HCT116 (cell line): ENCODE results near the gene STIMATE. TPM values are rescaled to one million over a fixed set of nuclear protein-coding genes. Genes with fewer than 3 reads are reported as not detected.

Source experiments
- ATAC-seq: fragments of 200-7000 bp; cut with Tn5 transposase; 2 replicates; pipeline ENCODE4 v1.9.1; 2020; ENCODE audit warnings: mild to moderate bottlenecking, moderate library complexity
- BruUV-seq: library from RNA; stranded (reverse); fragments of 400-500 nt; replicated peaks from 2 replicates; lab custom pipeline; 2021; lab: Mats Ljungman, UMichigan
- CTCF ChIA-PET: fragments of 300-600 bp; sonication (Branson Sonifier 250); formaldehyde crosslinking; loops from one replicate; lab custom pipeline; 2021; ENCODE audit warnings: antibody characterized with exemption; lab: Charles Lee
- POLR2A ChIA-PET: fragments of 300-600, 350-600 bp; sonication (Branson Sonifier 250); formaldehyde crosslinking; loops from one replicate; lab custom pipeline; 2021; ENCODE audit warnings: antibody characterized with exemption; lab: Charles Lee
- RAD21 ChIA-PET, 2 experiments: fragments of 300-600 bp; sonication (Branson Sonifier 250); formaldehyde crosslinking; loops; one replicate each; lab custom pipeline; 2023; ENCODE audit warnings: low total read pairs in 2 of 2; ENCODE audit not compliant: uncharacterized antibody in 2 of 2, unreplicated experiment in 2 of 2, low non-redundant PET in 1 of 2; lab: Charles Lee
- DNase-seq: peaks from one replicate; pipeline ENCODE4 v3.0.0-alpha.2; 2010; ENCODE audit warnings: low read depth, low spot score
- H2AFZ ChIP-seq: fragments of 200-600 bp; shearing (Covaris generic), sonication (generic); 2 replicates; pipeline ENCODE4 v1.6.1; 2017; ENCODE audit warnings: low read depth, mixed run types, mixed read lengths, antibody characterized with exemption, low read length; ENCODE audit not compliant: poor library complexity, severe bottlenecking
- H3K27ac ChIP-seq: 2 replicates; pipeline ENCODE4 v1.5.1; 2012; ENCODE audit warnings: low read depth, low read length
- H3K27me3 ChIP-seq: fragments of 200-600 bp; sonication (generic); 2 replicates; pipeline ENCODE4 v1.6.1; 2016; ENCODE audit warnings: mixed run types, low read length, mixed read lengths; ENCODE audit not compliant: insufficient read depth
- H3K36me3 ChIP-seq, 2 experiments: fragments of 200-500 bp in 1 of 2; fragments of 200-600 bp in 1 of 2; sonication (Bioruptor generic) in 1 of 2; sonication (generic) in 1 of 2; 2 replicates each; pipeline versions ENCODE4 v1.5.1 to v1.6.1; 2014 to 2016; ENCODE audit warnings: low read length in 2 of 2, inconsistent platforms in 1 of 2, mixed read lengths in 1 of 2, mixed run types in 1 of 2; ENCODE audit not compliant: insufficient read depth in 2 of 2, control insufficient read depth in 1 of 2
- H3K4me1 ChIP-seq, 2 experiments: fragments of 200-600 bp in 1 of 2; sonication (generic) in 1 of 2; 2 replicates each; pipeline versions ENCODE4 v1.5.1 to v1.6.1; 2012 to 2017; ENCODE audit warnings: low read length in 2 of 2, inconsistent platforms in 1 of 2, mild to moderate bottlenecking in 1 of 2, mixed read lengths in 1 of 2, mixed run types in 1 of 2, moderate library complexity in 1 of 2; ENCODE audit not compliant: insufficient read depth in 2 of 2, control insufficient read depth in 1 of 2
- H3K4me2 ChIP-seq: fragments of 200-600 bp; sonication (generic); 2 replicates; pipeline ENCODE4 v1.6.1; 2017; ENCODE audit warnings: mixed run types, low read length, mixed read lengths
- H3K4me3 ChIP-seq, 2 experiments: fragments of 200-600 bp in 1 of 2; sonication (generic) in 1 of 2; replicated peaks in 1 of 2; 2 replicates each; pipeline ENCODE4 v1.5.1; 2011 to 2016; ENCODE audit warnings: low read length in 2 of 2, control low read depth in 1 of 2, low read depth in 1 of 2, mild to moderate bottlenecking in 1 of 2, mixed read lengths in 1 of 2, mixed run types in 1 of 2
- H3K79me2 ChIP-seq: fragments of 200-600 bp; sonication (generic); 2 replicates; pipeline ENCODE4 v1.6.1; 2017; ENCODE audit warnings: mild to moderate bottlenecking, mixed run types, low read length, moderate library complexity, mixed read lengths; ENCODE audit not compliant: insufficient read depth
- H3K9ac ChIP-seq: fragments of 200-600 bp; sonication (generic); 2 replicates; pipeline ENCODE4 v1.6.1; 2016; ENCODE audit warnings: low read length, mixed read lengths
- H3K9me2 ChIP-seq: fragments of 200-600 bp; sonication (generic), shearing (Covaris generic); 2 replicates; pipeline ENCODE4 v1.6.1; 2017; ENCODE audit warnings: mixed run types, mild to moderate bottlenecking, moderate library complexity; ENCODE audit not compliant: insufficient read depth
- H3K9me3 ChIP-seq, 2 experiments: fragments of 200-500 bp in 1 of 2; fragments of 200-600 bp in 1 of 2; sonication (Bioruptor generic) in 1 of 2; sonication (generic) in 1 of 2; 2 replicates each; pipeline ENCODE4 v1.6.1; 2014 to 2017; ENCODE audit warnings: low read length in 2 of 2, mixed read lengths in 2 of 2, inconsistent platforms in 1 of 2, low read depth in 1 of 2, mild to moderate bottlenecking in 1 of 2, mixed run types in 1 of 2, moderate library complexity in 1 of 2; ENCODE audit not compliant: control insufficient read depth in 1 of 2, insufficient read depth in 1 of 2
- H4K20me1 ChIP-seq: fragments of 200-600 bp; sonication (generic), shearing (Covaris generic); 2 replicates; pipeline ENCODE4 v1.6.1; 2017; ENCODE audit warnings: mixed run types, mild to moderate bottlenecking, moderate library complexity; ENCODE audit not compliant: insufficient read depth
- CBX3 ChIP-seq: IDR thresholded peaks from 2 replicates; pipeline ENCODE4 v1.6.1; 2012; ENCODE audit warnings: low read depth
- CEBPB ChIP-seq: IDR thresholded peaks from 2 replicates; pipeline ENCODE4 v1.6.1; 2012; ENCODE audit warnings: low read depth
- CTCF ChIP-seq, 3 experiments: fragments of 200-600 bp in 1 of 3; sonication (generic) in 1 of 3; IDR thresholded peaks in 2 of 3; conservative IDR thresholded peaks in 1 of 3; 2 replicates each; pipeline ENCODE4 v1.5.1; 2012 to 2017; ENCODE audit warnings: low read depth in 2 of 3, low read length in 2 of 3, antibody characterized with exemption in 1 of 3, borderline replicate concordance in 1 of 3, control low read depth in 1 of 3, mild to moderate bottlenecking in 1 of 3, mixed read lengths in 1 of 3, mixed run types in 1 of 3, moderate library complexity in 1 of 3; ENCODE audit not compliant: insufficient read depth in 1 of 3
- ELF1 ChIP-seq: IDR thresholded peaks from 2 replicates; pipeline ENCODE4 v1.6.1; 2012; ENCODE audit warnings: low read depth, borderline replicate concordance
- EZH2 ChIP-seq: fragments of 200-600 bp; sonication (generic); IDR thresholded peaks from 2 replicates; pipeline ENCODE4 v1.6.1; 2017; ENCODE audit warnings: antibody characterized with exemption, mixed run types
- FOSL1 ChIP-seq: IDR thresholded peaks from 2 replicates; pipeline ENCODE4 v1.6.1; 2012; ENCODE audit warnings: low read depth
- JUND ChIP-seq: IDR thresholded peaks from 2 replicates; pipeline ENCODE4 v1.6.1; 2012
- MAX ChIP-seq: IDR thresholded peaks from 2 replicates; pipeline ENCODE4 v1.6.1; 2012
- POLR2AphosphoS5 ChIP-seq: IDR thresholded peaks from 2 replicates; pipeline ENCODE4 v1.6.1; 2011; ENCODE audit warnings: mild to moderate bottlenecking, low read depth, low read length, moderate library complexity
- RAD21 ChIP-seq: IDR thresholded peaks from 2 replicates; pipeline ENCODE4 v1.6.1; 2012; ENCODE audit warnings: low read depth, mild to moderate bottlenecking
- REST ChIP-seq: IDR thresholded peaks from 2 replicates; pipeline ENCODE4 v1.6.1; 2012; ENCODE audit warnings: low read depth
- SIN3A ChIP-seq: IDR thresholded peaks from 2 replicates; pipeline ENCODE4 v1.6.1; 2012; ENCODE audit warnings: low read depth
- SRF ChIP-seq: IDR thresholded peaks from 2 replicates; pipeline ENCODE4 v1.6.1; 2012; ENCODE audit warnings: low read depth
- TCF7L2 ChIP-seq: IDR thresholded peaks from 2 replicates; pipeline ENCODE4 v1.7.0; 2011; ENCODE audit warnings: borderline replicate concordance, inconsistent platforms; ENCODE audit not compliant: insufficient read depth, insufficient read length; ENCODE audit errors: extremely low read depth
- YY1 ChIP-seq: IDR thresholded peaks from 2 replicates; pipeline ENCODE4 v1.6.1; 2011; ENCODE audit warnings: low read length, low read depth, moderate library complexity, mild to moderate bottlenecking; ENCODE audit not compliant: insufficient replicate concordance; ENCODE audit errors: extremely low read depth
- ZFX ChIP-seq: fragments of 450-650 bp; IDR thresholded peaks from 2 replicates; pipeline ENCODE4 v1.6.1; 2017
- intact Hi-C: fragments of 100-400 bp; cut with micrococcal nuclease; formaldehyde crosslinking; loops from 2 replicates; pipeline ENCODE4 v1.10.0; 2022
- total RNA-seq: library from RNA; stranded (reverse); gene quantifications from one replicate; pipeline ENCODE4 v1.2.1, GENCODE V29; 2021; ENCODE audit not compliant: unreplicated experiment
- TF ChIP-seq, protein P1 (sequence below): IDR thresholded peaks from 2 replicates; pipeline ENCODE4 v1.6.1; 2012
- TF ChIP-seq, protein P2 (sequence below): IDR thresholded peaks from 2 replicates; pipeline ENCODE4 v1.6.1; 2011; ENCODE audit warnings: mild to moderate bottlenecking, low read length, moderate library complexity; ENCODE audit not compliant: insufficient replicate concordance; ENCODE audit errors: extremely low read depth

STIMATE gene
- total RNA-seq, 1 experiment from 2014 or later = 20.2 TPM

DNA sequence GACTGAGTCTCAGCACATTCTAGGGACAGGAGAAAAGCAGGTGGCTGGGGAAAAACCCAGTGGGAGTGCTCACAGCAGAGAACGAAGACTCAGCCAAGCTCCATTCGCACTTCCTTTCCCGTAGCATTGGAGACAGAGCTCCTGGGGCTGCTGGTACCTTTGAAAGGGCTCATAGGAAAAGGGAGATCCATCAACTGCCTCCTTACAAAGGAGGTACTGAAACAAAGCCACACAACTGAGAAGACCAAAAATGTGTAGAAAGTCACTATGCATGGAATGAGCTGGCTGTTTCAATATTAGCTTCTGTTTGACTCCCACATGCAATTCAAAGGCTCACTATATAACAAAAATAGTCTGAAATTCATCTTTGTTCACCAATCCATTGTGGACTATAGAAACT lies 16.9 kb downstream of the STIMATE start:
- H3K9ac ChIP-seq = no peak overlapping the region
- H2AFZ ChIP-seq = no peak overlapping the region
- H3K27me3 ChIP-seq = no peaks in the 10 kb centered on the region
- DNase-seq = no peak
- no peaks in the 10 kb centered on the region for H3K9me3 ChIP-seq
- no peaks in the 10 kb centered on the region for H3K4me1 ChIP-seq
- H3K9me2 ChIP-seq = no peaks in the 10 kb centered on the region
- no peaks in the 10 kb centered on the region for H3K36me3 ChIP-seq
- no peak overlapping the region for H3K27ac ChIP-seq
- intact Hi-C loops = no loop called here
- no peaks in the 10 kb centered on the region for H3K79me2 ChIP-seq
- H3K4me2 ChIP-seq = no peak overlapping the region
- ChIA-PET POLR2A (no interaction called here), CTCF (no interaction called here)
- BruUV-seq = no TSS peak
- H3K4me3 ChIP-seq = no peak overlapping the region
- ATAC-seq = no peak
- TF ChIP-seq REST (no peak), MAX (no peak), CTCF (IDR thresholded peaks at IDR 0.05 in 2 of 3, conservative IDR thresholded peaks at IDR 0.05 in 1 of 3; ENCODE audit: borderline replicate concordance in 1 of 3, insufficient read depth in 1 of 3, low read depth in 2 of 3, low read length in 2 of 3) (no peak), ZFX (no peak), ELF1 (no peak), SIN3A (no peak), CBX3 (no peak), CEBPB (no peak), YY1 (no peak), POLR2AphosphoS5 (no peak), TCF7L2 (no peak), EZH2 (no peak), SRF (no peak), RAD21 (no peak), JUND (no peak), FOSL1 (no peak)
- TF ChIP-seq, protein P1, sequence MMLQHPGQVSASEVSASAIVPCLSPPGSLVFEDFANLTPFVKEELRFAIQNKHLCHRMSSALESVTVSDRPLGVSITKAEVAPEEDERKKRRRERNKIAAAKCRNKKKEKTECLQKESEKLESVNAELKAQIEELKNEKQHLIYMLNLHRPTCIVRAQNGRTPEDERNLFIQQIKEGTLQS = no peak
- TF ChIP-seq, protein P2, sequence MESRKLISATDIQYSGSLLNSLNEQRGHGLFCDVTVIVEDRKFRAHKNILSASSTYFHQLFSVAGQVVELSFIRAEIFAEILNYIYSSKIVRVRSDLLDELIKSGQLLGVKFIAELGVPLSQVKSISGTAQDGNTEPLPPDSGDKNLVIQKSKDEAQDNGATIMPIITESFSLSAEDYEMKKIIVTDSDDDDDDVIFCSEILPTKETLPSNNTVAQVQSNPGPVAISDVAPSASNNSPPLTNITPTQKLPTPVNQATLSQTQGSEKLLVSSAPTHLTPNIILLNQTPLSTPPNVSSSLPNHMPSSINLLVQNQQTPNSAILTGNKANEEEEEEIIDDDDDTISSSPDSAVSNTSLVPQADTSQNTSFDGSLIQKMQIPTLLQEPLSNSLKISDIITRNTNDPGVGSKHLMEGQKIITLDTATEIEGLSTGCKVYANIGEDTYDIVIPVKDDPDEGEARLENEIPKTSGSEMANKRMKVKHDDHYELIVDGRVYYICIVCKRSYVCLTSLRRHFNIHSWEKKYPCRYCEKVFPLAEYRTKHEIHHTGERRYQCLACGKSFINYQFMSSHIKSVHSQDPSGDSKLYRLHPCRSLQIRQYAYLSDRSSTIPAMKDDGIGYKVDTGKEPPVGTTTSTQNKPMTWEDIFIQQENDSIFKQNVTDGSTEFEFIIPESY = no peak
- TF ChIP-seq, all 23 proteins: peak for 0
- RAD21 ChIA-PET = interaction anchor here in 1 of 2 experiments (0.6 kb wide), 1 partner anchor 177 kb away, joined by 3 read pairs; no protein-coding TSS in a partner anchor
- no peaks in the 10 kb centered on the region for H4K20me1 ChIP-seq
